Upper lobe of right lung (tissue), 1 donor: ENCODE results near the gene SMPD2. TPM values are rescaled to one million over a fixed set of nuclear protein-coding genes. Genes with fewer than 3 reads are reported as not detected.

Experiments used
- ATAC-seq: fragments of 200-7000 bp; cut with Tn5 transposase; one replicate; pipeline ENCODE4 v1.9.1; 2020; ENCODE audit warnings: mild to moderate bottlenecking, moderate library complexity
- DNase-seq: peaks from one replicate; pipeline ENCODE4 v3.0.0-alpha.2; 2020
- H3K27ac ChIP-seq: fragments of 200-600 bp; one replicate; pipeline ENCODE4 v1.8.0; 2022
- H3K27me3 ChIP-seq: fragments of 200-600 bp; one replicate; pipeline ENCODE4 v1.8.0; 2022; ENCODE audit warnings: mild to moderate bottlenecking
- H3K36me3 ChIP-seq: fragments of 200-600 bp; one replicate; pipeline ENCODE4 v1.8.0; 2022
- H3K4me1 ChIP-seq: fragments of 200-600 bp; one replicate; pipeline ENCODE4 v1.8.0; 2022
- H3K4me3 ChIP-seq: fragments of 200-600 bp; one replicate; pipeline ENCODE4 v1.8.0; 2022; ENCODE audit warnings: mild to moderate bottlenecking
- H3K9me3 ChIP-seq: fragments of 200-600 bp; one replicate; pipeline ENCODE4 v1.8.0; 2022
- intact Hi-C: fragments of 100-400 bp; cut with DNase I; formaldehyde crosslinking; loops from one replicate; pipeline ENCODE4 v1.11.0; 2022
- total RNA-seq: library from RNA; stranded (reverse); fragmentation: NEBNext Ultra II Directional; extraction: Animal tissue kit (Norgen Biotek cat#: 25700); gene quantifications from one replicate; pipeline ENCODE4 v1.2.1, GENCODE V29; 2021
- TF ChIP-seq, protein P1 (sequence below): fragments of 200-600 bp; IDR thresholded peaks from one replicate; pipeline ENCODE4 v1.8.0; 2022; ENCODE audit warnings: antibody characterized with exemption
- donor health status: DM: no; HTN: yes; CAD: no; lungs with severe emphysema.

The SMPD2 gene
- total RNA-seq, 1 donor from 2014 or later = 15.4 TPM

GRCh38 chr6:109428889-109429477 lies 11.5 kb upstream of the SMPD2 start:
- no peaks in the 10 kb centered on the region for H3K9me3 ChIP-seq
- H3K4me3 ChIP-seq = no peak overlapping the region
- DNase-seq (no peak), ATAC-seq (no peak)
- H3K27ac ChIP-seq = no peak overlapping the region
- intact Hi-C loops = no loop called here
- H3K4me1 ChIP-seq = no peaks in the 10 kb centered on the region
- no peaks in the 10 kb centered on the region for H3K27me3 ChIP-seq
- H3K36me3 ChIP-seq = no peaks in the 10 kb centered on the region
- TF ChIP-seq, protein P1, sequence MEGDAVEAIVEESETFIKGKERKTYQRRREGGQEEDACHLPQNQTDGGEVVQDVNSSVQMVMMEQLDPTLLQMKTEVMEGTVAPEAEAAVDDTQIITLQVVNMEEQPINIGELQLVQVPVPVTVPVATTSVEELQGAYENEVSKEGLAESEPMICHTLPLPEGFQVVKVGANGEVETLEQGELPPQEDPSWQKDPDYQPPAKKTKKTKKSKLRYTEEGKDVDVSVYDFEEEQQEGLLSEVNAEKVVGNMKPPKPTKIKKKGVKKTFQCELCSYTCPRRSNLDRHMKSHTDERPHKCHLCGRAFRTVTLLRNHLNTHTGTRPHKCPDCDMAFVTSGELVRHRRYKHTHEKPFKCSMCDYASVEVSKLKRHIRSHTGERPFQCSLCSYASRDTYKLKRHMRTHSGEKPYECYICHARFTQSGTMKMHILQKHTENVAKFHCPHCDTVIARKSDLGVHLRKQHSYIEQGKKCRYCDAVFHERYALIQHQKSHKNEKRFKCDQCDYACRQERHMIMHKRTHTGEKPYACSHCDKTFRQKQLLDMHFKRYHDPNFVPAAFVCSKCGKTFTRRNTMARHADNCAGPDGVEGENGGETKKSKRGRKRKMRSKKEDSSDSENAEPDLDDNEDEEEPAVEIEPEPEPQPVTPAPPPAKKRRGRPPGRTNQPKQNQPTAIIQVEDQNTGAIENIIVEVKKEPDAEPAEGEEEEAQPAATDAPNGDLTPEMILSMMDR = no peak

GRCh38 chr6:109429496-109429895 lies 11.0 kb upstream of the SMPD2 start:
- no peak for DNase-seq
- H3K36me3 ChIP-seq = no peaks in the 10 kb centered on the region
- H3K27ac ChIP-seq = no peak overlapping the region
- no peak overlapping the region for H3K4me3 ChIP-seq
- no peaks in the 10 kb centered on the region for H3K4me1 ChIP-seq
- TF ChIP-seq, protein P1 = no peak
- intact Hi-C loops = no loop called here
- no peaks in the 10 kb centered on the region for H3K9me3 ChIP-seq
- no peak for ATAC-seq
- no peaks in the 10 kb centered on the region for H3K27me3 ChIP-seq

- no peak for DNase-seq
- Histone ChIP-seq H3K9me3 (no peaks in the 10 kb centered on the region), H3K27ac (no peak overlapping the region), H3K27me3 (no peaks in the 10 kb centered on the region), H3K36me3 (no peaks in the 10 kb centered on the region), H3K4me1 (no peaks in the 10 kb centered on the region), H3K4me3 (no peak overlapping the region)
- peak; percentile 71 for ATAC-seq
- TF ChIP-seq, protein P1 = no peak
- intact Hi-C loops = no loop called here
These were observed 6.1 kb upstream of the SMPD2 start for GRCh38 chr6:109434456-109434855.

DNA sequence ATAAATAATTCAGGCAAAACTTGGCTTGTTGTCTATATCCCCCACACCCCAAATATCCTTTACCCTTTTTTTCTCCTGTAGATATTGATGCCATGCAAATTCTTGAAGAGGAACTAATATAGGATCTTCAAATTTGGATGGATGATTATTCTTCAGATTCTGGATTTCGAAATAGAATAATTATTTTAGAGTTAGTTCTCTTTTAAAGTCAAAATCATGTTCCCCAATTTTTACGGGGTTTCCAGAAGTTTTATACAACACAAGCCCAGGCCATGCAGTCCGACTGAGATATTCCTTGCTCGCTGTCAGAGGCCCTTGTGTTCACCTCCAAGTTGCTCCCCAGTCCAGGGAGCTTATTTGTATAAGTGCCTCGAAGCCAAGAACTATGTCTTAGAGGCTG lies 4.5 kb upstream of the SMPD2 start:
- Histone ChIP-seq H3K27me3 (no peaks in the 10 kb centered on the region), H3K36me3 (no peaks in the 10 kb centered on the region), H3K4me3 (no peak overlapping the region), H3K27ac (no peak overlapping the region), H3K4me1 (no peaks in the 10 kb centered on the region), H3K9me3 (no peaks in the 10 kb centered on the region)
- TF ChIP-seq, protein P1 = no peak
- intact Hi-C loops = no loop called here
- no peak for ATAC-seq
- DNase-seq = no peak

DNA sequence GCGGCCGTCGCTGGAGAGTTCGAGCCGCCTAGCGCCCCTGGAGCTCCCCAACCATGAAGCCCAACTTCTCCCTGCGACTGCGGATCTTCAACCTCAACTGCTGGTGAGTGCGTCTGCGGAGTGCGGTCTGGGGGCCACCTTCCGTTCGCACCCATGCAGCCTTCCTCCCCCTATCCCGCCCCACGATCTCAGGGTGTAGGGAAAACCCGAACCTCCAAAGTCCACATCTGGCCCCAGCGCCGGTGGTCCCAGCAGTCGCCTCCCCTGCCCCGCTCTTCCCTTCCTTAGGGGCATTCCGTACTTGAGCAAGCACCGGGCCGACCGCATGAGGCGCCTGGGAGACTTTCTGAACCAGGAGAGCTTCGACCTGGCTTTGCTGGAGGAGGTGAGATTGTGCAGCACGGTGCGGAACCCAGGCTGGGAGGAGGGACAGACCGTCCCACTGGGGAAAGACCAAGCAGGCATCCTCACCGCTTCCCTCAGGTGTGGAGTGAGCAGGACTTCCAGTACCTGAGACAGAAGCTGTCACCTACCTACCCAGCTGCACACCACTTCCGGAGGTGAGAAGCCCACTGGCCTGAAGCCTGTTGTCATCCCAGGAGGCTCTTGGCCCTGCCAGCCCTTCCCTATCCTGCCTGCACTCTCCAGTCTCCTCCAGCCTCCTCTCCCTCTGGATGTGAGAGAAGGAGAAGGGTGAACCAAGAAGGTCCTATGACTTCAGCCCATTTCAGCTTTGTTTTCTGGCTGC lies 719 bp downstream of the SMPD2 start:
- Histone ChIP-seq H3K27me3 (no peaks in the 10 kb centered on the region), H3K36me3 (peaks cover 27% of the 10 kb centered on the region), H3K27ac (peak overlapping the region; percentile 94), H3K9me3 (no peaks in the 10 kb centered on the region), H3K4me3 (peak overlapping the region; percentile 91), H3K4me1 (peaks cover 11% of the 10 kb centered on the region)
- TF ChIP-seq, protein P1 = no peak
- ATAC-seq (peak; percentile 57), DNase-seq (peak; percentile 79)
- intact Hi-C loops = no loop called here
